22Rv1 (cell line): Measurements from ENCODE around the gene TCF12.
"Not testable (repeated sequence)": the region's sequence is repeated elsewhere in the genome, so short reads cannot be mapped to it uniquely, and the experiment has no call there.

Experiments used
- ZFX ChIP-seq: fragments of 450-650 bp; IDR thresholded peaks from 2 replicates; pipeline ENCODE4 v1.6.1; 2017; ENCODE audit warnings: antibody characterized with exemption, borderline replicate concordance
- TF ChIP-seq, protein P1 (sequence below): fragments of 450-650 bp; IDR thresholded peaks from 2 replicates; pipeline ENCODE4 v1.5.1; 2017; ENCODE audit warnings: mild to moderate bottlenecking

DNA sequence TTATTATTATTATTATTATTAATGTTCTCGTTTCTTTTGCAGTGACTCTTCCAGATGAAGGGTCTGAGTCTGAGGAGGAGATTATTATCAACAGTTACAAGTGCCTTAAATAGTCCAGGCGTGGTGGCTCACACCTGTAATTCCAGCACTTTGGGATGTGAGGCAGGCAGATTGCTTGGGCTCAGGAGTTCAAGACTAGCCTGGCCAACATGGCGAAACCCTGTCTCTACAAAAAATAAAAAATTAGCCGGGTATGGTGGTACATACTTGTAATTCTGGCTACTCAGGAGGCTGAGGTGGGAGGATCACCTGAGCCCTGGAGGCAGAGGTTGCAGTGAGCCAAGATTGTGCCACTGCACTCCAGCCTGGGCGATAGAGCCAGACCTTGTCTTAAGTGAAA lies 96.5 kb downstream of the TCF12 start:
- TF ChIP-seq, protein P1, sequence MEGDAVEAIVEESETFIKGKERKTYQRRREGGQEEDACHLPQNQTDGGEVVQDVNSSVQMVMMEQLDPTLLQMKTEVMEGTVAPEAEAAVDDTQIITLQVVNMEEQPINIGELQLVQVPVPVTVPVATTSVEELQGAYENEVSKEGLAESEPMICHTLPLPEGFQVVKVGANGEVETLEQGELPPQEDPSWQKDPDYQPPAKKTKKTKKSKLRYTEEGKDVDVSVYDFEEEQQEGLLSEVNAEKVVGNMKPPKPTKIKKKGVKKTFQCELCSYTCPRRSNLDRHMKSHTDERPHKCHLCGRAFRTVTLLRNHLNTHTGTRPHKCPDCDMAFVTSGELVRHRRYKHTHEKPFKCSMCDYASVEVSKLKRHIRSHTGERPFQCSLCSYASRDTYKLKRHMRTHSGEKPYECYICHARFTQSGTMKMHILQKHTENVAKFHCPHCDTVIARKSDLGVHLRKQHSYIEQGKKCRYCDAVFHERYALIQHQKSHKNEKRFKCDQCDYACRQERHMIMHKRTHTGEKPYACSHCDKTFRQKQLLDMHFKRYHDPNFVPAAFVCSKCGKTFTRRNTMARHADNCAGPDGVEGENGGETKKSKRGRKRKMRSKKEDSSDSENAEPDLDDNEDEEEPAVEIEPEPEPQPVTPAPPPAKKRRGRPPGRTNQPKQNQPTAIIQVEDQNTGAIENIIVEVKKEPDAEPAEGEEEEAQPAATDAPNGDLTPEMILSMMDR, result not testable (repeated sequence)
- TF ChIP-seq ZFX, result not testable (repeated sequence)
